Midbrain (tissue), 1 donor: ENCODE measurements around the gene TSPAN15.

Experiments used
- DNase-seq: peaks from one replicate; lab custom pipeline; 2025; lab: John Stamatoyannopoulos, UW

Gene TSPAN15

DNA sequence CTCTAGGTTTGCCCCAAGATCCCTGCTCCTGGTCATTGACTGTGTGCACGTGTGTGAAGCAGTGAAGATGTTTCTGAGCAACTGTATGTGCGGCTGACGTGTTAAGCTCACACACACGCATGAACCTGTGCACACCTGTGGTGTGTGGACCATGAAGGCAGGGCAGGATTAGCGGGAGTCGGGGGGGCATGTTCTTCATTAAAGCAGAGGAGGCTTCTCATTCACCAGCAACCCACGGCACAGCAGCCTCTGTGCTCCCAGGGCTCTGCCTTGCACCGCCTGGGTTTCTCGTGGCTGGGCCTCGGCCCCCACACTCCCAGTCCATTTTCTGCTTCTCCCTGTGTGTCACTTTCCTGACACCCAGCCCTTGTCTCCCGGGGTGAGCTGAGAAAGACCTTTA is 33.7 kb upstream of the TSPAN15 start:
- DNase-seq, result no peak

DNA sequence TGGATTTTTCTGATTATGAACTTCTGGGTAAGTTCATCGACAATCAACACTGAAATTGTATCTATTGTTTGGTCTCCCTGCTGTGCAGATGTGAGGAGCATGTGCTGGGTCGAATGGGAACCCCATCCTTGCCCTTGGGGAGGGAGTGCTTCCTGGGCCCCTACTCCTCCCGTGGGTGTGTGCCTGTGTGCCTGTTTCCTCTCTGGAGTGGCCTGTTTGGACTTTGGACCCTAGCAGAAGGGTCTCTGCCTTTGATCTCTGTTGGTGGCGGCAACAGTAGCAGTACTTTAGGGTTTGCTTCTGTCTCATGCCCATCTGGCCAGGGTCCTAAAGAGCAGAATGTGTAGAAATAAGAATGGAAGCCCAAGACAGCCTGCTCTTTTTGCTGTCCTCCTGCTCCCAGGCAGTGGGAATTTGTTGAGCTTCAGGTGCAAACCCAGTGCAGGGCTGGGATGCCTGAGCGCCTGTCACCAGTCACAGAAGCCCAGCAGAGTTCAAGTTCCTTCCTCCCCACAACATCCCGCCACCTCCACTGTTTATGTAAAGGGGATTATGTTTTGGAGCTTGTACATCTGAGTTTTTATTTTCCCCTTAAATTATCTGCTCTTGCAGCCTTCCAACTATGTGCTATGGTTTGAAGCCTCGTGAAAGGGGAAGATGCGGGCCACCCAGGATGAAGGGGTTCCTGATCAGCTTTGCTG is 33.1 kb upstream of the TSPAN15 start:
- DNase-seq, result no peak

DNA sequence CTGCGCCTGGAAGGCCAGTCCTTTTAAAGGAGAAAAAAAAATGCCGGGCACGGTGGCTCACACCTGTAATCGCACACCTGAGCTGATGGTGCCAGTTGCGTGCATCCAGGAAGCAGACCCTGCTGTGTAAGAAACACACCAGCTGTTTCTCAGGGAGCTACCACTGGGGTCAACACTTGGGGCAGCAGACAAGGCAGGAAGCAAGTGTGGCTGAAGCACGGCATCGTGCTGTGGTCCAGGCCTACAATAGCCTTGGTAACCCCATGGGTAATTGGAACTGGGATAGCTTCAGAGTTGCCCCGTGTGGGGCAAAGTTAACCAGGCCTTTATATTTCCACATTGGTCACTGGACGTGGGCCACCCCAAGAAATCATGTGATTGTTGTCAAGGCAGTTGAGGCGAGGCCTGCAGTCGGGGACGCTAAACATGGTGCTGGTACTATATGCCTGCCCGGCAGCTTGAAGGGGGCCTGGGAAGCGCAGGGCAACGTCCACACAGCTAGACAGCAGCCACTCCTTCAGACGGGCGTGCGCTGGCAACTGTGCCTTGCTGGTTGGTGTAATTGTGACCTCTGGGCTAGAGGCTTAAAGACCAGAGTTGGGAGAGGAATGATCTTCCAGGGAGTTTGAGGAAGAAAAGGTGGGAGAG is 32.0 kb upstream of the TSPAN15 start:
- DNase-seq, result no peak

DNA sequence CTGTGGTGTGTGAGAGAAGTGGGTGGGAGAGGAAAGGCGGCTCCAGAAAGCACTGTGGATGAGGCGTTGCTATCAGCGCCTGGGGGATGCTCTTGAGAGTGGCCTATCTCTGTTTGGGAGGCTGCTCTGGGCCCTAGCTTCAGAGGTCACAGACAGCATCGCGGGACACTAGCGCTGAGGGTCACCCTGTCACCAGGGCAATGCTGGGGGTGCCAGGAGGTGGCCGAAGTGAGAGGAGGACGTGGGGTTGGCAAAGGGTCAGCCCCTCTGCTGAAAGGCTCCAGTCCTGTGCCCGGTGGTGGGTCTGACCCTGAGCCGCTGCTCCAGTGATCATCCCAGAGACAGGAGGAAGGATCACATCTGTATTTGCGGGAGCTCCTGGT is 31.5 kb upstream of the TSPAN15 start:
- DNase-seq, result no peak

DNA sequence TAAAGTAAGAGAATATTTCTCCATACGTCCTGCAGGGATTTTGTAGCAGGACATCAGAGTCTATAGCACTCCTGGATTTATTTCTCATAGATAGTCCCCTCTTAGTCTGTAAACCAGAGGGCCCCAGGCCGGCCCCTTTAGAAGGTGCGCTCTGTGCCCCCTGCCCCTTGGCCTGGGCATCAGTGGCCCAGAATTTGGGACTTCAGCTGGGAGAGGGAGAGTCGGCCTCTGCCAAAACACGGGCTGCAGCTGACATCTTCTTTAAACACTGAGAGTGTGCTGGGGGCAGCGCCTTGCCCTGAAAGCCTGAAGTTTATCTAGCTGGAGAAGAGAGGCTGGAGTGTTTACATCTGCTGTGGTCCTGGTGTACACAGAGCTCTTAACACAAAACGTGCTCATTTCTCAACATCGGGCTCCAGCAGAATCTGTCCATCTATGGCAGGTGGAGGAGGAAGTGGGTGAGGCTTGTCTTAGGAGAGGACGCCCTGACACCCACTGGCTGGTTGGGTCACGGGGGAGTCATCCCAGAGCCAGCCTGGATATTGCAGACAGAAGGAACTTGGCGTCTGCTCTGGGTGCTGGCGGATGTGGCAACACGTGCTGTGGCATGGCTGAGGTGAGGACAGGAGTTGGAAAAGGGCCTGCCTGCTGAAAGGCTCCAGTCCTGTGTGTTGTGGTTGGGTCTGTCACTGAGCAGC is 29.5 kb upstream of the TSPAN15 start:
- no peak for DNase-seq

DNA sequence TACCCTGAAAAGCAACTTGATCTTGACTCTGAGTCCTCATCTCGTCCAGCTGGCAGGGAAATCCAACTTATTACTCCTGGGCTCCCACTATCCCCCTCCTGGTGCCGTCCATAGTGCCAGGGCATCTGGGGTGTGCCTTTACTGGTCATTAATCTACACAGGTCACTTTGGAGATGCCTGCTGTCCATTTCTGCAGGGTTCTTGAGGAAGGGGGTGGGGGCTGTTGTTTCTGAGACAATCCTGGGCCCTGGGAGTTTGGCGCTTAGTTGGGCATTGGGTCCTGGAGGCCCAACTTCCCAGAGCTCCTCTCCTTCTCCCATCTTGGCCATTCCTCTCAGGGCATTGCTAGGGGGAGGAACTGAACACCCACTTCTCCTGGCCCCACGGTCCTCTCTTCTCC is 28.6 kb upstream of the TSPAN15 start:
- no peak for DNase-seq

DNA sequence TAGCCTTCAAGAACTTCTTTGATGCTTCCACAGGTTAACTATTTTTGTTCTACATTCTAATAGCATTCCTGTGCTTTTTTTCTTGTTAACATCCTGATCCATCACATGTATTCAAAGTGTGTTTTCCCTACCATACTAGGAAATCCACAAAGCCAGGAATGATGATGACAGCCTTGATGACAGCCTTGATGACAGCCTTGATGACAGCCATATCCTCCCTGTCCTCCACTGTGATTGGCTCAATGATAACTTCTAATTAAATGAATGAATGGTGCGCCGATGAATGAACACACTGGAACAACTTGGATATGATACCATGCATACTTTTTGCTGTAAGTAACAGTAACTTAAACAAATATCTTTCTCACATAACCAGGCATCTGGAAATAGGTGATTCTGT is 26.2 kb upstream of the TSPAN15 start:
- no peak for DNase-seq

DNA sequence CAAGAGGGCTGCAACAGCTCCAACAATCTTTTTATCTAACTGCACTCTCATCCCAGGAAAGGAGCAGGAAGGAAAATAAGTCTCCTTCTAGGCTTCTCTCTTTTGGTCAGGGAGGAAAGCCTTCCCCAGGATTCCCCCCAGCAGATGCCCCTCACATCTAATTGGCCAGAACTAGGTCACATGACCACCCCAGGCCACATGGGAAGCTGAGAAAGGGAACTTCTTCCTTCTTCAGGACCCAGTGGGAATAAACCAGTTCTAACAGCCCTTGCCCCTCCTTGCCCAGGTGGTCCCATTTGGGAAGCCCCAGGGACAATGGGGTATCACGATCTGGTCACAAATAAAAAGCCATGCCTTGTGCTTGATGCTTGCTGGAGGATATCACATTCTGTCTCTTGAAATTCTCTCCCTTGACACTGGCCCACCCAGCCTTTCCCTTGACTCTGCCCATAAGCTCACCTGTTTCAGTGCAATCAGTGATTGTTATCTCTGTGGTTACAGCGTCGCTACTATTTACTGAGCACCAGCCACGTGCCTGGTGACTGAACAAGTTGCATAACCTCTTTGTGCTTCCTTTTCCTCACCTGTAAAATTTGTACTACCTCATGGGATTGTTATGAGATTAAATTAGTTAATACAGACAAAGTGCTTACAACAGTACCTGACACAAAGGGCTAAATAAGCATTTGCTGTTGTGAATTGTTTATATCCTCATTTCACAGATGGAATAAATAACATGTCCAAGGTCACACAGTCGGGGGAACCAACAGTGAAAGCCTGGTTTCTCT is 25.6 kb upstream of the TSPAN15 start:
- no peak for DNase-seq

DNA sequence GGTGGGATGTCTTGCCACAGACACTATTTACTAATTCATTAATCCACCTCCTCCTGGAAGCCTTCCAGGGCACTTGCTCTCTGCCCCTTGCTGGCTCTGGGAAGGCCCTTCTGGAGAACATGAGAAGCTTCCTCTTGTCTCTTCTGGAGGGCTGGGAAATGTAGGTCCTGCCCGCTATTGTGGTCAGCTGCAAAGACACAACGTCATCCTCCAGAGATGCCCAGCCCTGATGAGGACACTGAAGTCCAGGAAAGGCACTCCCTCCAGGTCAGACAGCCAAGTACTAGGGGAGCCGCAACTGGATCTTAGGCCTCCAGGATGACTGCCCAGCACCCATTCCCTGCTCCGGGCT is 24.9 kb upstream of the TSPAN15 start:
- no peak for DNase-seq

DNA sequence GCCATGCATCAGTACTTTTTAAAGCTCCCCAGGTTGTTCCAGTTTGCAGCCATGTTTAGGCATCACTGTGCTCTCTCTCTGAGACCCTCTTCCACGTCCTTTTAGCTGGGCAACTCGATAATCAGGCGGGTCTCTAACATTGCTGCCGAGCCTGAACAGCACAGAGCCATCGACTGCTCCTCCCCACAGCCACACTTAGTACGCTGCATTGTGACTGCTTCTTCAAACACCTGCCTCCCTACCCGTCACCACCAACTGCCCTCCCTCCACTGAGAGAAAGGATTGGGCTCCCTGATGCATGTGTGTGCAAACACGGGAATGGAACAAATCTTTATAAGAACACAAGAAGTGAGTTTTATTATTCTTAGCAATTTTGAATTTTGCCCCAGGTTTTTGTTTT is 23.1 kb upstream of the TSPAN15 start:
- DNase-seq, result no peak

DNA sequence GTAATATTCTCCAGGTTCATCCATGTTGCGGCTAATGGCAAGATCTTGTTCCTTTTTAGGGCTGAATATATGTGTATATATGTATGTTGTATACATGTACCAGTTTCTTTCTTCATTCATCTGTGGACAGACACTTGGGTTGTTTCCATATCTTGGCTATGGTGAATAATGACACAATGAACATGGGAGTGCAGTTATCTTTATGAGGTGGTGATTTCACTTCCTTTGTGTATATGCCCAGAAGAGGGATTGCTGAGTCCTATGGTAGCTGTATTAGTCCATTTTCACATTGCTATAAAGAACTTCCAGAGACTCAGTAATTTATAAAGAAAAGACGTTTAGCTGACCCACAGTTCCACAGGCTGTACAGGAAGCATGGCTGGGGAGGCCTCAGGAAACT is 17.1 kb upstream of the TSPAN15 start:
- DNase-seq, result no peak

DNA sequence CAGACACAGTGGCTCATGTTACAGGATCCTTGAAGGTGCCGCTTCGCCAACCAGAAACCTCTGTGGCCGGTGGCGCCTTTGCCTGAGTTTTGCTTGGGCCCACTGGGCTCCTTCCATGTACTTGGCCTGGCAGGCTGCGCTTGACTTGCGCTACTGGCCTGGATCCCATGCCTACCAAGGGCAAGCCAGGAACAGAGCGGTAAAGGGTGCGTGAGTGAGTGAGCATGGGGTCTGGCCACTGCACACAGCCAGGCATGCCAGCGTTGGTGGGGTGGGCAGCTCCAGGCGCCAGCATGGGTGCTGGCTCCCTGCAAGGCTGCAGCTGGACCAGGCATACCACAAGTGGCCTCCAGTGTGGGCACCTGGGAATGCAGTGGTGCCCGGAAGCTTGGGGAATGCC is 16.3 kb upstream of the TSPAN15 start:
- DNase-seq, result no peak

DNA sequence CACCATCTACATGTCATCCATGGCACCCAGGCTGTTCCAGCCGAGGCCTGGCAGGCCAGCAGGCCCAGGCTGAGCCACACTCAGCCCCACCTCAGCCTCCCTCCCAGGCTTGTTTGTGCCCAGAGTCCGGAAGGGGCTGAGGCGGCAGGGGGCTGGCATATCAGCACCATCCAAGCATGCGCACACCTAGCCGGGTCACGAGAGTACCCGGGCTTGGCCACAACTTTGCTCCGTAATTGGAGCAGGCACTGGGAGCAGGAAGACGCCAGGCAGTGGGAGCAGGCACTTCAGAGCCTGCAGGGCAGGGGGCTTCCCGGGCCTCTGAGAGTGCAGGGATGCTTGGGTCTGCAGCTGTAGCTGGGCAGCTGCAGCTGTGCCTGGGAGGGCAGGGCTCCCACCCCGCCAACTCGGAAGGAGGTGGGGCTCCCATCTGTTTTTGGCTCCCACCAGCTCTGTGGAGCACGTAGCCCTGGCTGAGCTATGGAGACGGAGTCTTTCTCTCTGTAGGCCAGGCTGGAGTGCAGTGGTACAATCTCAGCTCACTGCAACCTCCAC is 15.2 kb upstream of the TSPAN15 start:
- no peak for DNase-seq

DNA sequence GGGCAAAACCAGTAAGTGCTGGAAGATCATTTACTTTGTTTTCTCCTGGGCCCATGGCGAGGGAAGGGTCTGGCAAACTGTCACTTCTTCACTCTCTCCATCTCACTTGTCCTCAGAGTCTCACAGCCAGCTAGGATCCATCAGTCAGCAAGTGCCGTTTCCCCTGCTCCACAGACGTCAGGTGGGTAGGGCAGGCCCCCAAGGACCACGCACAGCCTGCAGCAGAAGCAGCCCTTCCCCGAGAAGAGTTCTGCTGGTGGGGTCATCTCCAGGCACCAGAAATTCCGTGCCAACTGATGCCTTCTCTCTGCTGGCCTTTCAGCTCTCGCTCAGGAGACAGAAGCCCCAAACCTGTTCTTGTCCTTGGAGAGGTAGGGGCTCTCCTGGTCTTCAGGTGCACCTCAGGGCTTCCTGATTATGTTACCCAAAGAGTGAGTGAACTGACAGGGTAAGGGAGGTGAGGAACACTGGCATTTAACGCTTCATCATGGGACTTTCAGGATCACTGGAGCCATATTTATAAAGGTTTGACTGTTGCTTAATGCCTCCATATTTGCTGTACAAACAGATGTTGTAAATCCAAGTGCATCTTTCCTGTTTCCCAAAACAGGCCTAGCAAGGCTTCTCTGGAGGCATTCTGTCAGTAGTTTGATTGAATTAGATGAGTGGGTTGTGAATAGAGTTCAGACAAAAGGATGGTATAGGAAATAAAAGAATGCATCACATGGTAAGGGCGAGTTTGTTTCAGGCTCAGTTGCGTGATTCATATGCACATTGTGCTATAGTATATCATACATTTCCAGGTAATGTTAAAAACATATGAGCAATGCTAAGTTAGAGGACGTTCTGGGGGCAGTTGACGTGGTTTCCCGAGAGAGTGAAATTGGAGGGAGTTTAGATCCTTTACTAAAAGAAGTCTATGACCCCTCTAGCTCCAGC is 13.7 kb upstream of the TSPAN15 start:
- DNase-seq, result no peak

DNA sequence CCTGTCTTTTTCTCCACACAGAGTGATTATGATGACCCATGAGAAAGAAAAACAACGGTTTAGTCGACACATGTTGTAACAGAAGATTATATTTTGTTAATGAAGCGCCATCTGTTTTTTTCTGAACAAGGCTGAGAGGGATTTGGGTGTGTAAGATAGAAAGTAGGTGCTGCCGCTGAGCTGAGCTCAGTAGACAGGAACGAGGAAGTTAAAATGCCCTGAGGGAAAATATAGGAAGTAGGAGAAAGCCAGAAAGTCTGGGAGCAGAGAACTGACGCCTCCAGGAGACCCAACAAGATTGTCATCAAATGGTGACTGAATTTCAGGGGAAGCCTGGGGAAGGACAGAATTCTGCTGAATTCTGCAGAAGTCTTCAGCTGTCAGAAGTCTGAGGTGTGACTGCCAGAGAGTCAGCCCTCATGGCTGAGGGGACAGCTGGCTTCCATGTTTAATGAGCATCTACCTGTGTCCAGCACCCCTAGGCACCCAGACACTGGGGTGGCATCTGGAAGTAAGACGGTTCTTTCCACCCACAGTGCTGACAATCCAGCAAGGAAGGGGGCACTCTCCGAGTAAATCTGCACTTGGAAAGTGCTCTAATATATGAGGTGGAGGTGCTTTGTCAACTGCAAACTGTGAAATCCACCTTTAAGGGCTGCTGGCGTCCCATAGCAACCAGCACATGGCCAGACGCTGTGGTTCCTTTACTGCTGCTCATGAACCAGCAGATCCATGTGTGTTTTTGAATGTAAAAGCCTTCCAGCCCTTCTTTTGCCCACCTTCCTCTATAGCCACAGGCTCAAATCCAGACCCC is 12.5 kb upstream of the TSPAN15 start:
- DNase-seq, result no peak

DNA sequence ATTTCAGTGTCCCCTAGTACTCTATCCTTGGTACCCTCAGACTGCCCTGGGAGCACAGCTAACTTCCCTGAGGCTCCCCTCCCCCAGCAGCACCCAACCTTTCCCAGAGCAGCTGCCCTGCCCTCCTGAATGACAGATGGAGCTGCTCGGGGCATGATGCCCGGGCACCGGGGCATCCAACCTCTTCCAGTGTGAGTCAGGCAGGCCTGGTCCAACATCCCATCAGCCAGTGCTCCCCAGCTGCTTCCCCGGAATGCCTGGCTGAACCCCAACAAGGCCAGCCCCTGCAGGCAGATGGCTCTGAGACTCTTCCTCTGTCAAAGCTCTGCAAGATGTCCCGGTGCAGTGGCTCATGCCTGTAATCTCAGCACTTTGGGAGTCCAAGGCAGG is 11.9 kb upstream of the TSPAN15 start:
- DNase-seq, result peak; percentile 30

DNA sequence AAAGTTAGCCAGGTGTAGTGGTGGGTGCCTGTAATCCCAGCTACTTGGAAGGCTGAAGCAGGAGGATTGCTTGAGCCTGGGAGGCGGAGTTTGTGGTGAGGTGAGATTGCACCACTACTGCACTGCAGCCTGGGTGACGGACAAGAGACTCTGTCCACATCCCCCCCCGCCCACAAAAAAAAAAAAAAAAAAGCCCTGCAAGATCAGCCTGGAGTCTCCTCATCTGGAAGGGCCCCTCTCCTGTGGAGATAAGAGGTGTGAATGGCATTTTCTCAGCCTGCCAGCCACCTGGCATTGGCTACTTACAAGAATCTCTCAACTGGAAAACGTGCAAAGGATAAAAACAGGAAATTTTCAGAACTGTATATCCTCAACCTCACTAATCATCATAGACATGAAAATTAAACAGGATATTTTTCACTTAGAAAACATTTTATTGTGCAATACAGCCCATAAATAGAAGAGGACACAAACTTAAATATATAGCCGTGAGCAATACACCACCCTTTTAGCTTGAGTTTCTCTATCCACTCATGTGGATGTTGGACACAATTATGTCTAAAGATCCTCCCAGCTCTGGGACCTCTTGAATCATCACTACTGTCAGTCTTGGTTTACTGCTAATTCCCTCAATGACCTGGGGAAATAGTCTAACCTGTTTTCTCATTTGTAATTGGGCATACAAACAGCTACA is 11.3 kb upstream of the TSPAN15 start:
- DNase-seq, result no peak

DNA sequence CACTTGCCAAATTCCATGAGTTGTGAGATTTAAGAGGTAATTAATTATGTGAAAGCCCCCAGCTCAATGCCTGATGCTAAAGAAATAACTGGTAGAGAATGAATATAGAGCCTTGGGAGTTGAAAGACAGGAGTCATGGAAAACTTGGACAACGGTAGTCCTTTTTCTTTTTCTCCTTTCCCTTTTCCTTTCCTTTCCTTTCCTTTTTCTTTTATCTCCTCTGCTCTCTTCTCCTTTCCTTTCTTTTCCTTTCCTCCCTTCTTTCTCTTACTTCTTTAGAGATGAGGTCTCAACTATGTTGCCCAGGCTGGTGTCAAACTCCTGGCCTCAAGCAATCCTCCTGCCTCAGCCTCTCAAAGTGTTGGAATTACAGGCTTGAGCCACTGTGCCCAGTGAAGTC is 7.9 kb upstream of the TSPAN15 start:
- DNase-seq, result no peak

DNA sequence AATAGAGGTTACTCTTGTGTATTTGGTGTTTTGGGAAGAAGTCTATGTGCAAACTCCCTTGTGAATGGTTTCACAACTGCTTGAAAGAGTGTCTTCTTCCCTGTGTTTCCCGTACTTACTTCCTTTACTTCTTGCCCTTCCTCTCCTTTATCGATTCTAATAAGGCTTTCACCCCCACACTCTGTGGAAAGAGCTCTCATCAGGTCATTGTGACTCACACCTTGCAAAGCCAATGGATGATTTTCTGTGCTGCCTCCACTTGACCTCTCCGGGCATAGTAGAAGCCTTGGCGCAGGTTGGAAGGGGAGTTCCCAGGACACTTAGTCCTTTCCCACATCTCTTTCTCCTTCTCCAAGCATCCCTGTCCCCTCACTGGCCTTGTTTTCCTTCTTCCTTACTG is 6.2 kb upstream of the TSPAN15 start:
- DNase-seq, result no peak

DNA sequence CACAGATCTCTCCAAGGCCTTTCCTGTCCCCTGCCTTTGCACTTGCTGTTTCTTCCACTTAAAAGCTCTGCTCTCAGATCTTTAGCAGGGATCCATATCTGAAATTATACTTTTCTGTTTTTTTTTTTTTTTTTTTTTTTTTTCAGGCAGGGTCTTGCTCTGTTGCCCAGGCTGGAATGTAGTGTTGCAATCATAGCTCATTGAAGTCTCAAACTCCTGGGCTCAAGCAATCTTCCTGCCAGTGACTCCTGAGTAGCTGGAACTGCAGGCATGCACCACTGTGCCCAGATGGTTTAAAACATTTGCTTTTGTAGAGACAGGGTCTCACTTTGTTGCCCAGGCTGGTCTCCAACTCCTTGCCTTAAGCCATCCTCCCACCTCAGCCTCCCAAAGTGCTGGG is 5.0 kb upstream of the TSPAN15 start:
- no peak for DNase-seq
